ENCODE measurements around the gene SMCO4. TPM values are rescaled to one million over a fixed set of nuclear protein-coding genes. Genes with fewer than 3 reads are reported as not detected.
"Not testable (repeated sequence)": the region's sequence is repeated elsewhere in the genome, so short reads cannot be mapped to it uniquely, and the experiment has no call there.

SMCO4 gene
- polyA plus RNA-seq, 5 donors, result 15.2 to 22.4 (median 15.8) TPM

DNA sequence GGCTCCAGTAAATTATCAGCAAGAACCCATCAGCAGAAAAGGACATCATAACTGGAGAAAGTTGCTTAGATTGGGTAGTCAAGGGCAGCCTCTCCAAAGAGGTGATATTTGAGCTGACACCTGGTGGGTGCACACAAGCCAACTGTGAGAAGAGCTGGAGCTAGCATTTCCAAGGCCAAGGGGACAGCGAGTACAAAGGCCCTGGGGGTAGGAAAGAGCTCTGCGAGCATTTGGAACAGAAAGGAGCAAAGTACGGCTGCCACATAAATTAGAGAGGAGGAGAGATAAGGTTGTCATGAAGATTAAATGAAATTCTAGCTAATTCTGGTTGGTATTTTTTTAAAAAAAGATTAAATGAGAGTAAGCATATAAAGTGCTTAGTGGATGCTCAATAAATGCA, 21.7 kb upstream of the SMCO4 start:
- DNase-seq, result no peak

DNA sequence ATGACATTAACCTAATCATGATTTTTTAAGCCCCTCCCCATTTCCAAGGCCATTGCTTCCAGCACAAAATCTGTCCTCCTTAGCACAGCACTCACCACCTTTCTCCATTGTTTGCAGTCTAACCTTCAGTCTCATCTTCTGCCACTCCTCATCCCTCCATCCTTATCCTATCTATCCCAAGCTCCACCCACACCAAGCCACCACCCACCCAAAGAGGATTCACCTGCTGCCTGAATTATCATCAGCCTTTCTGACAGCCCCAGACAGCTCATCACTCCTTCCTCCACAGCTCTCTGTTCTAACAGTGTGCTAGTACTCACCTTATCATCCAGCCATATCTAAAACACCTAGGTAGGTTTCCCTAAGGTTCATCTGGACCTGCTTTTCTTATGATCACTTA, 20.7 kb upstream of the SMCO4 start:
- no peak for DNase-seq

DNA sequence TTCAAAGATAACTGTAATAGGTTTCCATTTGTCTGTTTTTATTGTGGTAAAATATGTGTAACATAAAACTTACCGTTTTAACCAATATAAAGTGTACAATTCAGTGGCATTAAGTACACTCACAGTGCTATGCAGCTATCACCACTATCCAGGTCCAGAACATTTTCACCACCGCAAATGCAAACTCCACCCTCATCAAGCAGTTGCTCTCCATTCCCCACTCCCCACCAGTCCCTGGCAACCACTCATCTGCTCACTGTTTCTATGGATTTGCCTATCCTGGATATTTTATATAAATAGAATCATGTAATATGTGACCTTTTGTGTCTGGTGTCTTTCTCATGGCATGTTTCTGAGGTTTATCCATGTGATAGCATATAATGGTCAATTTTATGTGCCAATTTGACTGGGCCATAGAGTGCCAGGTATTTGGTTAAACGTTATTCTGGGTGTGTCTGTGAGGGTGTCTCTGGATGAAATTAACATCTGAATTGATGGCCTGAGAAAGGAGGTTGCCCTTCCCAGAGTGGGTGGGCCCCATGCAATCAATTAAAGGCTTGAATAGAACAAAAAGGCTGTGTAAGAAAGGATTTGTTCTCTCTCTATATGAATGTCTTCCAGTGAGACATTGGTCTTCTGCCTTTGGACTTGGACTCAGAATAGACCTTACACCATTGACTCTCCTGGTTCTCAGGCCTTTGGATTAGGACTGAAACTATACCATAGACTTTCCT, 17.2 kb upstream of the SMCO4 start:
- DNase-seq, result no peak

DNA sequence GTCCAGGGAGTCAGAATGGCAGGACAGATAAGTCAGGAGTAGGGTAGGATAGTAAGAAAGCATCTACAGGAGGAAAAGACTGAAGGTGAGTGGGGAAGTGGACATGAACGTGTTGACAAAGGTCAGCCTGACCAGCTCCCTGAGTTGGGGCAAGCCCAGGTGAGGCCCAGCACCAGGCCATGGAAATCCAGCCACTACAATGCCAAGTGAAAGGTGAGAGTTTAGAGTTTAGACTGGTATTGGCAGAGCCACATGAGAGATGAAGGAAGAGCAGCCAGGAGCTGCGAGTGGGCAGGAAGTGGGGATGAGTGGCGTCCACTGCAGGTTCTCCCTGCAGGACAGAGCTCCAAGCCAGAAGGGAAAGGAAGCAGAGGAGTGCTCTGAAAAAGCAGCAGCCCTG, 16.5 kb upstream of the SMCO4 start:
- DNase-seq, result no peak

DNA sequence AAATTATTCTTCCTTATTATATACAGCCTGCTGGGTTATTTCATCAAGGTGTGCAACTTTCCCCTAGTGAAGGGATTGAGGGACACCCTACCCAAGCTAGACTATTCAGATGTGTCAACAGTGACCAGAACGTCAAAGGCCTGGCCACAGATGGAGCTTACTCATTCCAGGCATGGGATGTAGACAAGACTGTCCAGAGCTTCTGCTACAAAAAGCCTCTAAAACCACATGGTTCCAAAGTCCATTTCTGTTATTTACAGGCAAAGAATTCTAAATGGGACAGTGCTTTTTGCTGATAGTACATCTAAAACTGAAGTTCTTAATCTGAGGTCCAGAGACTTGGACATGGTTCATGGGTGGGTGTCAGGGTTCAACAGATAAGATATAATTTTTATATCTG, 9.7 kb upstream of the SMCO4 start:
- DNase-seq, result no peak

DNA sequence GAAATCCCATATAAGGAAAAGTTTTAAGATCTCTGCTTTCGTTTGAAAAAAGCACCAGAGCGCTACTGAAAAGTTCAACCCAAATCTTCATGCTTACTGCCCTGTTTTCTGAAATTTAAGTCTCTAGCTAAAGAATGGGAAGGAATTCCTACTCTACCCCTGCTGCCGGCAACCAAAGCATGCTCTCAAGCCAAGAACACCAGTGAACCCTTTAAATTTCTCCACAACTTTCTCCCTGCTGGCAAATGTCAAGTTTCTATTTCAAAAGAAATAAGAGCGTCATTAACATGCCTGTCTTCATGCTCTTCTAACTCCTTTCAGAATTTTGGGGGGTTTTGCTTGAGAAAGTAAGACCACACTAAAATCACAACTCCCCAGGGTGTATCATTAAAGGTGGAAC, 6.8 kb upstream of the SMCO4 start:
- no peak for DNase-seq

DNA sequence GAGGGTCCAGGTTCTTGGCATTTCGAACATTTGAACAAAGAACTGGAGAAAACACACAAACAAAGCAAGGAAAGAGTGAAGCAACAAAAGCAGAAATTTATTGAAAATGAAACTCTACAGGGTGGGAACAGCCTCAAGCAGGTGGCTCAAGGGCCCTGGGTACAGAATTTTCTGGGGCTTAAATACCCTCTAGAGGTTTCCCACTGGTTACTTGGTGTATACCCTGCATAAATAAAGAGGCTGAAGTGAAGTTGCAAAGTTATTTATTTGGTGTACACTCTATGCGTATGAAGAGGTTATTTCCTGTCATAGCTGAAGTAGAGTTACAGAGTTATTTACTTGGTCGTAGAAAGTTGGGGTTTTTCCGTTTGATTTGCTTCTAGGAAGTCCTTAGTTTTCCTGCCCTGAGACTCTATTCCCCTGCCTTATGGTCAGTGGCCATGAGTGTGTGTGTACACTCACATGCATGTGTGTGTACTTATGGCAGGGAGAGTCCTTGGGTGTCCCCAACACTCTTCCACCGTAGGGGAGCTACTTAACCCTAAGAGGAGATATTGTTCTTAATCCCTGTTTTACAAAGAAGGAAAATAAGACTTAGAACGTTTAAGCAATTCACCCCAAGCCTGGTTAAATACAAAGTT, 5.6 kb upstream of the SMCO4 start:
- no peak for DNase-seq

DNA sequence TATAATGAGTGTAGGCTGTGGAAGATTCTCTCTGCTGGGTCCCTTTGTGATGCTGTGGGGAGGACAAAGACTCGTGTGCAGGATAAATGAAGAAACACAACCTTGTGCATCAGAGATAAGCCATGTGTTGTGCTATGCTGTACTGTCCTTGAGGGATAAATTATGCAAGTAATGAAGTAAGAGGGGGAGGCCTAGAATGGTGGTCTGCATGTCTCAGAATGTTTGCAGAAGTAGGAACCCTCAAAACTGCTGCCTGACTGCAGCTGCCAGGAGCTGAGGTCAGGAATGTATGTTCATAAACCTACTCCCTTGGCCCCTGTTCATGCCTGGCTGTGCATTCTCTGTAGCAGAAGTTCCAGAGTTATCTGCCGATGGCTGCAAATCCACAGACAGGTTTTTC, 4.6 kb upstream of the SMCO4 start:
- DNase-seq, result no peak

DNA sequence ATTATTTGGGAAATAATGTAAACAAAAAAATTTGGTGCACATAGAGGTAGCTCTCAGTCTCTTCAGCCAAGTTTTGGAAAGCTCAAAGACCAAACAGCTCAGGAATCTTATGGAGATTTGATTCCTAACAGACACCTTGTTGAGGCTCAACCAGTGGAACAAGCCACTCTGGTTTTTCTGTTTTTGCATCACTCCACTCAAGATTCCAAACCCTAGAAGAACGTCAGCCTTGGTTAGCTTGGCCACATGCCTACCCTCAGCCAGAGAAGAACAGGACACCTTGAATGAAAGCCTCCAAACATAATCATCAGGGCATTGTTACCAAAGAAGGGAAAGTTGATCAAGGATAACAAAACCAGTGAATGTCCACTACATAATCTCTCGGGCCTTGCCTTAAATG, 3.8 kb upstream of the SMCO4 start:
- DNase-seq, result no peak

DNA sequence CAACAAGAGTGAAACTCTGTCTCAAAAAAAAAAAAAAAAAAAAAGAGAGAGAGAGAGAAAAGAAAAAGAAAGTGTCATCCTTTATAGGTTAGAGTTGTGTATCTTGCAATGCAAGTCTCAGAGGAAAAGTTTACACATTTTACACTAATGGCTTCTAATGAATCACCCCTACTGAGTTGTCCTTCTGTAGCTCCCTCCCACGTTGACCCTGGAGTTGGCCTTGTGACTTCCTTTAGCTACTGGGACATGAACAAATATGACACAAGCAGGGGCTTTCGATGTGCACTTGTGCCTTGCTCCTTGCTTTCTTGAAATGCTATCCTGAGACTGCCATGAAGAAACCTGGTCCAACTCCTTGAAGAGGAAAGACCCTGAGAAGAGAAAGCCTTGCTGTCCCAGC, 2.4 kb upstream of the SMCO4 start:
- DNase-seq, result no peak

DNA sequence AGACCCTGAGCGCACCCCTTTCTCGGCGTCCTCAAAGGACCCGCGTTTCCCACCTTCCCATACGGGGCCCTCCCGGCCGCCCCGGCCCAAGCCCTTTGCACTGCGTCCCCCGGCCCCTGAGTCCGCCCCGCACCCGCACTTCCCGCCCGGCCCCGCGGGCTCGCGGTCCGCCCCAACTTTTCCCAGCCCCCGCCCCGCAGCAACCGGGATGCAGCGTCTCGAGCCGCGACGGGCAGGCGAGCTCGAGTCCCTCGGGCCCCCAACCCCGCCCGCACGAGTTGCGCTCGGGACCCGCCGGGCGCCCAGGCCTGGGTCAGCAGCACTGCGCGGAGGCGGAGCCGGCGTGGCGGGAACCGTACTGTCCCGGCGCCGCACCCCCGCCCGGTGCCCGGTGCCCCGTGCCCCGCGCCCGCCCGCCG, 371 bp downstream of the SMCO4 start:
- DNase-seq, result peak in 1 of 2 donors; percentile 38

DNA sequence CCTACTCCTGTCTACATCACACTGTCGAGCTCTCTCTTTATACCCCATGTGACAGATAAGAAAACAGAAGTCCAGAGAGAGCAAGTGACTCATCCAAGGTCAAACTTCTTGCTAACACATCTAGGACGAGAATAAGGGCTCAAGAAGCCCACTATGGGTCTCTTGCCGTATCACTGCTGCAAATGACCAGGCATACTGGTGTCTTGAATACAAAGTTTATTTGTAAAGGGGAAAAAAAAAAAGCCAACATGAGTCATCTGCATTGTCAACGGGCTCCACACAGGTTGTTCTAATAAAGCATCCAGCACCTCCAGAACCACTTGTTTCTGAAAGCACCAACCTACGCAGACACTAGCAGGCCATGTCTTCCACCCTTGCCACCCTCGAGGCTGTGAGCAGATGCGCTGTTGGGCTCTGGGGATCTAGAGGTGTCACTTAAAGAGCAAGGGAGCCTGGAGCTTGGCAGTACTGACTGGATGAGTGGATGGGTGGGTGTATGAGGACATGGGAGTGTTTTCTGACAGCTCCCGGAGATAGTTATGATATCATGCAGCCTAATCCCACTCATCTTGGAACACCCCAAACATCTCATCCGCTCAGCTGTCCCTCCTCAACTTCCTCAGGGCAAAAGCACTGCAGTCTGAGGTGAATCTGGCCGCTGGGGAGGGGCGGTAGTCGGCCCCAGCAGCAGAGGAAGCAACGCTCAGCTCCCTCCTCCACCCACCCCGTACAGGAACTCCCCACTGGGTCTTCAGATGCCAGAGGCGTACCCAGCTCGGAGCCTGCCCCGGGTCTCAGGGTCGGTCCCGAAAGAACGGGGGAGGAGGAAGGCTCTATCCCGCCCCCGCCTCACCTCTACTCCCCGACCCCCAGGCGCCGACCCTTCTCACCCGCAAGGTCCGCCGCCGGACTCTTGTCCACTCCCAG, 1.0 kb downstream of the SMCO4 start:
- DNase-seq, result no peak

DNA sequence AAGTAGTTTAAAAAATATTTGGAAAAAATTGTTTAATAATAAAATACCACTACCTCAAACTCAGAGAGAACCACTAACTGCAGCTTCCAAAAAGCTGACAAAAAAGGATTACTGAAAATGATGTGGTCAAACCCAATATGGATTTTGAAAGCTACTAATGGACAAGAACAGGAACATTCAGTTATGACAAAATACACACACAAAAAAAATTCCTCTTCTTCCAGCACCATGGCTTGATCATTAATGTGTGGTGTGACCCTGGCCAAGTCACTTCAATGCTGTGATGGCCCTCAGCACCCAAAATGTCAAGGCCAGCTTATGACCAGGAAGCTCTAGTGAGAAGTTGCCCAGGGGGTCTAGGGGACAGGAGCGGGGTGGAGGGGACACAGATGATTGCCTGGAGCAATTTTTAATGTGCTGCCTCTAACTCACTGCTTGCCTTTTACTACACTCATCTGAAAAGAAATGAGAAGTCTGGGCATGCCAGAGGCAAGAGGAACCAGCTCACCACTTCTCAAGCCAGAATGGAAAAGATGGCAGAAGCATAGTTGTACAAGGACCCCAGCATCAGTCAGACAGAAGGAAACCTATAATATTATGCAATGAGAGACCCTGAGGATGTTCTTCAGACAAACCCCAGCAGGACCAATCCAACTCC, 2.2 kb downstream of the SMCO4 start:
- DNase-seq, result no peak

DNA sequence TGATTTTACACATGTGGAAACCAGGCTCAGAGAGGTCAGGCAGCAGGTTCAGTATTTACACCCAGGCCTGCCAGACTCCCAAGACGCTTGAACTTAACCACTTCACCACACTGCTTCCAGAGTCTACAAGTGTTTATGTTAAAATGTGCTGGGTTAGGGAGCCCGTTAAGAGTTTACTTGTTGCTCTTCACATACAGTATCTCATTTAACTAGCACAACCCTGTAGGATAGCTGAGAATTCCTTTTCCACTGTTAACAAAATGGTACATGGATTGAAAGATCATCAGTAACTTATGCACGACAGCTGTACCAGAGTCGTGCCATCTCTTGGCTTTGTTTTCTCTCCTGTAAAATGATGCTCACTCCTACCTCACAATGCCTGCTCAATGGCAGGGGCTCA, 2.9 kb downstream of the SMCO4 start:
- DNase-seq, result no peak

DNA sequence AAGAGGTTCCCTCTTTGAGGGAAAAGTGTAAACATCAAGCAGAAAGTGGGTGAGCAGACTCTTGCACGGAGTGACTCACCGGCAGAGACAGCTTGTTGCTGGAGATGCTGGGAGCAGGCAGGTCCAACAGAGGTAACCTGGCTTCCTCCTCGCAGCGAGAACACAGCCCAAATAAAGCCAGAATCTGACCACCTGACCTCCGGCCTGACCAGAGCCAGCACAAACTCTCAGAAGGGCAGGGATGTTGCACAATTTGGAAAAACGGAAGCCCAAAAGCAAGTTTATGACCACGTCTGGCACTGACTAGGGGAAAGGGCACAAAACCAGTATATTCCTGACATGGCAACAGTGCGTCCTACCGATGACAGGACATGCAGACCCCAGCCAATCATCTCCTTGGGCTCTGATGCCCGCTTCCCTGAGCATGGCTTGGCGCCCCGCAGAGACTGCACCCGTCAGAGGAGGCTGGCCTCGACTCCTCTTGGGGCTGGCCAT, 5.4 kb downstream of the SMCO4 start:
- no peak for DNase-seq

DNA sequence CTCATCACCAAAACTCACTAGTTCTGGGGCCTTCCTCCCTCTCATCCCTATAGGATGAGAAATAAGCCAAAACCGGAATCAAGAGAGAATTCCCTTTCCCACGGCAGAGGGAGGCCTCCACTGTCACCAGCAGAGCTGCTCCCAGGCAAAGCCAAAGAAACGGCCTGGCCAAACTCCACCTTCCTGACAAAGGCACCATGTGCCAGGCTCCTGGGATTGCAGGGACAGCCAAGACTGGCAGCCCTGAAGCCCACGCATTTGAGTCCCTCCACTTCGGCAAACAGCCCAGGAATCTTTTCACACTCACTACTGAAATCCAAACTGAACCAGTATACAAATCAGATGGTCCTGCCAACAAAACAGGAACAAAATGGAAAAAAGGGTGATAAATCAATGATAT, 6.1 kb downstream of the SMCO4 start:
- no peak for DNase-seq

DNA sequence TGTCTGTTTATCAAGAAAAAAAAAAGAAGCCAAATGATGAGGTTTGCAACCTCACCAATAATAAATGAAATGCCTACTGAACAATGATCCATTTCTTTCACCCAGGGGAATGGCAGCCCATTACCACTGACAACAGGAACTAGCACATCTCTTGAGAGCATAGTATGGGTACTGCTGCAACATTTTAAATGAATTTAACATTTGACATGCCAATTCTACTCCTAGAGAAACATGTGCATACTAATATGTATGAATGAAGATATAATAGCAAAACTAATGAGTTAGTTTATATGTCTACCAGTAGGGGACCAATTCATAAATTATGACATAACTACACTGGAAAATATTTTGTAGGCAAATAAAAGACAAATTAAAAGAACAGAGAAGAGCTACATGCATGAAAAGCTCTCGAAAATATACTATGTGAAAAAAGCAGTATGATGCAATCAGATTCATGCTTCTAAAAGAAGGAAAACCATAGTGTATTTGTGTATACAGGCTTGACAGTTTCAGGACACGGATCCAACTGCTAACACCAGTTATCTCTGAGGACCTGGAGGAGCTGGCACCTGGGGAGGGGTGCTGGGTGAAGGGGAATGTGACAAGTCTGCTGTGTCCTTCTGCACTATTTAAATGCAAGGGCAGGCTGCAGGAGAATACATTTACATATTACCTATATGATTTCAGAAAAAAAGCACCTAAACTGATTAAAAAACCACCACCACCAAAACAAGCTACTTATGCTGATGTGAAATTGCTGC, 6.9 kb downstream of the SMCO4 start:
- no peak for DNase-seq

DNA sequence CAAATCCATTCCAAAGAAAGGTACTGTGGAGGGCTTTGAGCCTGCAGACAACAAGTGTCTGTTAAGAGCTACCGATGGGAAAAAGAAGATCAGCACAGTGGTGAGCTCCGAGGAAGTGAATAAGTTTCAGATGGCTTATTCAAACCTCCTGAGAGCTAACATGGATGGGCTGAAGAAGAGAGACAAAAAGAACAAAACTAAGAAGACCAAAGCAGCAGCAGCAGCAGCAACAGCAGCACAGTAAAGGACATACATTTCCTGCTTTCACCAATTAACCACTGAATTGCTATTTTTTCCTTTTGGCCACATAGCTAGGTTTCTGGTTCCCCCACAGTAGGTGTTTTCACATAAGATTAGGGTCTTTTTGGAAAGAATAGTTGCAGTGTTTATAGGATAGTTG, 7.6 kb downstream of the SMCO4 start:
- not testable (repeated sequence) for DNase-seq

DNA sequence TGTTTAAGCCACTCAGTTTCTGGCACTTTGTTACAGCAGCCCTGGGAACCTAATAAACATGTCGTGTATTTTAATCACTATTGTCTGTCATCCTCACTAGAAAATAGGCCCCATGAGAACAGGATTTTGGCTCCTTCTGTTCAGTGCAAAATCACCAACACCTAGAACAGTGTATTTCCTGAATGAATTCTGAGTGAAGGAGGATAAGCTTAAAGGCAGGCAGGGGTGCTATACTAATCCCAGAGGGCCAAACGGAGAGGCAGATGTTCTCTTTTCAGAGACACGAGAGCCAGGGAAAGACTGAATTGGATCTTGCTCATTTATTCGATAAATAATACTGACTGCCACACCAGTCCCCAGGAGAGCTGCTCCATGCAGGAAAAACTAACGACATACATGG, 10.4 kb downstream of the SMCO4 start:
- no peak for DNase-seq

DNA sequence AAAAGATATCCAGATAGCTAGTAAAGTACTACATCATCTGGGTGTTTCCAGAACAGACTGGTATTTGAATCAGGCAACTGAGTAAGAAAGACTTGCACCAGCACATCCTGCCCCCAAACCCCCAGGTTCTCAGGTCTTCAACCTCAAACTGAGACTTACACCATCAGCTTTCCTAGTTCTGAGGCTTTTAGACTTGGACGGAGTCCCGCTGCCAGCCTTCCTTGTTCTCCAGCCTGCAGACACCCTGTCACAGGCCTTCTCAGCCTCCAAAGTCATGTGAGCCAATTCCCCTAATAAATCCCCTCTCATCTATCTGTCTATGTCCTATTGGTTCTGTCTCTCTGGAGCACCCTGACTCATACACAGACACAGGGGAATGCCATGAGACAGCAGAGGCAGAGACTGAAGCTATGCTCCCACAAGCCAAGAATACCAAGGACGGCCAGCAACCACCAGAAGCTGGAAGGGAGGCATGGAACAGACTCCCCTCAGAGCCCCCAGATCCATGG, 10.9 kb downstream of the SMCO4 start:
- no peak for DNase-seq

DNA sequence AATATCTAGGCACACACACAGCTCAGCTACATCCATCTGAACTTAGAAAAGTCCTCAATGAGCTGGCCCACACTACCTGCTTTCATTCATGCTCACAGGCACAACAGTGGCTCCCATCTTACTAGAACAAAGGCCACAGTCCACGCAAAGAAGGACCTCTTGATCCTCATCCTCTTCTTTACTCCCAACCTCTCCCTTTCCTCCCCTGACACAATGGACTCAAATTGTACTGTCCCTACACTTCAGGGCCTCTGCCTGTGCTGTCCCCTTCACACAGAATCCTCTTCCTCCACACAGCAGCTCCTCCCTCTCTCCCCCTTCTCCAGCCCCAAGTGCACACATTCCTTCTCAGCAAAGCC, 12.7 kb downstream of the SMCO4 start:
- no peak for DNase-seq

All from right lung (tissue), 5 donors.